K562 (cell line): ENCODE results near the gene CARD8. TPM values are rescaled to one million over a fixed set of nuclear protein-coding genes. Genes with fewer than 3 reads are reported as not detected.

ENCODE experiments used
- BRF1 ChIP-seq: IDR thresholded peaks from 3 replicates; pipeline ENCODE4 v1.6.1; 2011; ENCODE audit warnings: borderline replicate concordance, mild to moderate bottlenecking; ENCODE audit not compliant: insufficient read length; ENCODE audit errors: extremely low read depth
- DIDO1 ChIP-seq: fragments of 450-650 bp; IDR thresholded peaks from 2 replicates; pipeline ENCODE4 v1.6.1; 2016; ENCODE audit warnings: low read depth, missing biosample characterization, missing genetic modification characterization
- ELF1 ChIP-seq: fragments of 200-800 bp; sonication (Bioruptor generic); IDR thresholded peaks from 2 replicates; pipeline ENCODE4 v1.6.1; 2016; ENCODE audit warnings: missing genetic modification characterization, missing compliant biosample characterization
- FOXJ2 ChIP-seq: fragments of 200-800 bp; sonication (Bioruptor generic); IDR thresholded peaks from 2 replicates; pipeline ENCODE4 v1.6.1; 2016; ENCODE audit warnings: missing genetic modification characterization, missing compliant biosample characterization
- IRF1 ChIP-seq: sonication (generic); formaldehyde crosslinking; IDR thresholded peaks from 2 replicates; pipeline ENCODE4 v1.8.0; 2022; ENCODE audit warnings: missing genetic modification reagents, mild to moderate bottlenecking, borderline replicate concordance
- LCOR ChIP-seq: sonication (generic); formaldehyde crosslinking; IDR thresholded peaks from 2 replicates; pipeline ENCODE4 v1.8.0; 2022; ENCODE audit warnings: mild to moderate bottlenecking, missing genetic modification reagents
- MNT ChIP-seq, 2 experiments: fragments of 450-650 bp; conservative IDR thresholded peaks; 2 replicates each; pipeline ENCODE4 v1.6.1; 2017; ENCODE audit warnings: mild to moderate bottlenecking in 2 of 2, moderate library complexity in 2 of 2
- NBN ChIP-seq: fragments of 450-650 bp; IDR thresholded peaks from 2 replicates; pipeline ENCODE4 v1.6.1; 2016; ENCODE audit warnings: low read depth, mild to moderate bottlenecking
- NR2C1 ChIP-seq, 2 experiments: fragments of 450-650 bp; IDR thresholded peaks; 2 replicates each; pipeline ENCODE4 v1.6.1; 2017; ENCODE audit warnings: mild to moderate bottlenecking in 2 of 2, antibody characterized with exemption in 1 of 2, inconsistent platforms in 1 of 2, missing compliant biosample characterization in 1 of 2, missing genetic modification characterization in 1 of 2
- POLR2B ChIP-seq: fragments of 450-650 bp; IDR thresholded peaks from 2 replicates; pipeline ENCODE4 v1.6.1; 2018; ENCODE audit warnings: low read depth; ENCODE audit not compliant: partially characterized antibody
- RCOR1 ChIP-seq, 2 experiments: IDR thresholded peaks; 2 replicates each; pipeline ENCODE4 v1.6.1; 2012; ENCODE audit warnings: low read depth in 2 of 2, low read length in 2 of 2, borderline replicate concordance in 1 of 2, improper control_type of control experiment in 1 of 2
- SMAD1 ChIP-seq: fragments of 150-350 bp; IDR thresholded peaks from 2 replicates; pipeline ENCODE4 v1.6.1; 2014; ENCODE audit warnings: low read length, low read depth; ENCODE audit not compliant: partially characterized antibody
- STAG1 ChIP-seq: sonication (generic); formaldehyde crosslinking; IDR thresholded peaks from 2 replicates; pipeline ENCODE4 v1.5.0; 2020; ENCODE audit warnings: missing genetic modification reagents, borderline replicate concordance
- ZBTB1 ChIP-seq: sonication (generic); formaldehyde crosslinking; IDR thresholded peaks from 2 replicates; pipeline ENCODE4 v1.8.1; 2023; ENCODE audit warnings: missing genetic modification reagents, low read depth, mild to moderate bottlenecking, borderline replicate concordance
- ZBTB8A ChIP-seq: fragments of 450-650 bp; IDR thresholded peaks from 2 replicates; pipeline ENCODE4 v1.6.1; 2018; ENCODE audit warnings: mild to moderate bottlenecking, moderate library complexity; ENCODE audit not compliant: partially characterized antibody
- ZNF239 ChIP-seq: fragments of 250-450 bp; sonication (Bioruptor Pico); IDR thresholded peaks from 2 replicates; pipeline ENCODE4 v1.4.0; 2020; ENCODE audit warnings: mild to moderate bottlenecking
- ZNF444 ChIP-seq: fragments of 250-450 bp; sonication (Bioruptor Pico); IDR thresholded peaks from 2 replicates; pipeline ENCODE4 v1.4.0; 2020; ENCODE audit warnings: mild to moderate bottlenecking, moderate library complexity
- polyA plus RNA-seq, 8 experiments: library from polyadenylated mRNA; depleted of rRNA in 4 of 8; stranded (reverse) in 5 of 8; unstranded in 3 of 8; fragments of >200 nt; fragmentation: Nextera tagmentation in 2 of 8; fragmentation: Illumina TruSeq in 1 of 8; extraction: Ambion mirVana in 2 of 8; extraction: Trizol in 1 of 8; gene quantifications; 2 replicates each; pipeline versions ENCODE4 v1.2.1 to v1.2.3, GENCODE V29; 2011 to 2014; ENCODE audit warnings: inconsistent platforms in 1 of 8, missing spikeins in 1 of 8
- total RNA-seq, 7 experiments: library from RNA; depleted of rRNA in 6 of 7; stranded (reverse); fragments of >200 nt in 6 of 7; fragmentation: Illumina TruSeq in 2 of 7; extraction: Trizol in 2 of 7; gene quantifications; 2 replicates each; pipeline versions ENCODE4 v1.2.1 to v1.2.3, GENCODE V29; 2011 to 2021; ENCODE audit warnings: low replicate concordance in 1 of 7
- TF ChIP-seq, protein P1 (sequence below): fragments of 450-650 bp; IDR thresholded peaks from 2 replicates; pipeline ENCODE4 v1.6.1; 2014; ENCODE audit warnings: low read depth, mild to moderate bottlenecking, moderate library complexity, borderline replicate concordance
- TF ChIP-seq, protein P2 (sequence below): fragments of 250-450 bp; sonication (Bioruptor Pico); IDR thresholded peaks from 2 replicates; pipeline ENCODE4 v1.5.0; 2021; ENCODE audit warnings: mild to moderate bottlenecking, moderate library complexity

CARD8 gene
- total and polyA plus RNA-seq, 9 of the 15 experiments (the other 6 are each of a cell fraction or from before 2014, with no cell fraction given): 11.5 to 26.4 (median 20.8) TPM

DNA sequence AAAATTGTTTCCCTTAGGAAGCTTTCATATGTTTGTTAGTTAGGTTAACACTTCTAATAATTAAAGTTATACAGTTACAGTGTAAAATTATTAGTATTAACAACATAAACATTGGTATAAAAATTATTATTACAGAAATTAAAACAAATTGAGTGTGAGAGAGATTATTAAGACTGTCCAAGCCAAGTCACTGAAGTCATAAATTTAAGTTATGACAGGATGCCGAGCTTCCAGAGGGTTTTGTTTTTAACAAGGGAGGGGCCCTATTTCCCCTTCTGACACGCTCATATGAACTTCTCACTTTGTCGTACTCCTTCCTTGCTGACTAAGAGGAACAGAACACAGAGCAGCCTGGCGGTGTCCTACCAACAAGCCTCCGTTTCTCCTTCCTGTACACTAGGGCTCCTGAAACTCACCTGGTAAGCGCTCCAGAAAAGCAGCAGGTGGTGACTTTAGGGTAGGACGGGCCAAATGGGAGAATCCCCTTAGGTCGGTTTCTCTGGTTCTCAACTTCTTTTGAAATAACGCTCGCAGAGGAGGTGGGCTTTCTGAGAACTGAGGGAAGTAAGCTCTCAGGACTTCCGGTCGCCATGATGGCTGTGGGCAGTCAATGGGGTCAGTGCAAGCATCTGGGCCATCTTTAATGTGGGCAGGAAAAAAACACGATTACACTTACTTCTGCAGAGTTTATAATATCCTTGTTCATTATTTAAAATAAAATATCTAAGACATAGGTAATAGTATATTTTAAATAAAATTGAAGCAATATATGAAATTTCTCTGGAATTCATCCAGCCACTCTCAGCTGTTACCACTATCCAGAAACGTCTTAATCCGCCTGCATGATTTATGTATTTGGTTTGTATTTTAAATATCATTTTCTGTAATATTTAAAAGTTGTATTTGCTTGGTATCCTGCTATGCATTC lies at the start of gene CARD8 (continued):
- TF ChIP-seq LCOR (CRISPR knock-in tag): no peak
- no peak for TF ChIP-seq STAG1 (CRISPR knock-in tag)
- TF ChIP-seq MNT (conservative IDR thresholded peaks at IDR 0.05): peak; percentile 78 to 80
- TF ChIP-seq ELF1: no peak; the same call in none of the 2 replicates
- TF ChIP-seq, protein P1, sequence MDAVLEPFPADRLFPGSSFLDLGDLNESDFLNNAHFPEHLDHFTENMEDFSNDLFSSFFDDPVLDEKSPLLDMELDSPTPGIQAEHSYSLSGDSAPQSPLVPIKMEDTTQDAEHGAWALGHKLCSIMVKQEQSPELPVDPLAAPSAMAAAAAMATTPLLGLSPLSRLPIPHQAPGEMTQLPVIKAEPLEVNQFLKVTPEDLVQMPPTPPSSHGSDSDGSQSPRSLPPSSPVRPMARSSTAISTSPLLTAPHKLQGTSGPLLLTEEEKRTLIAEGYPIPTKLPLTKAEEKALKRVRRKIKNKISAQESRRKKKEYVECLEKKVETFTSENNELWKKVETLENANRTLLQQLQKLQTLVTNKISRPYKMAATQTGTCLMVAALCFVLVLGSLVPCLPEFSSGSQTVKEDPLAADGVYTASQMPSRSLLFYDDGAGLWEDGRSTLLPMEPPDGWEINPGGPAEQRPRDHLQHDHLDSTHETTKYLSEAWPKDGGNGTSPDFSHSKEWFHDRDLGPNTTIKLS: peak; percentile 72; the same call in 1 of the 2 replicates
- no peak for TF ChIP-seq ZBTB8A
- TF ChIP-seq, protein P2, sequence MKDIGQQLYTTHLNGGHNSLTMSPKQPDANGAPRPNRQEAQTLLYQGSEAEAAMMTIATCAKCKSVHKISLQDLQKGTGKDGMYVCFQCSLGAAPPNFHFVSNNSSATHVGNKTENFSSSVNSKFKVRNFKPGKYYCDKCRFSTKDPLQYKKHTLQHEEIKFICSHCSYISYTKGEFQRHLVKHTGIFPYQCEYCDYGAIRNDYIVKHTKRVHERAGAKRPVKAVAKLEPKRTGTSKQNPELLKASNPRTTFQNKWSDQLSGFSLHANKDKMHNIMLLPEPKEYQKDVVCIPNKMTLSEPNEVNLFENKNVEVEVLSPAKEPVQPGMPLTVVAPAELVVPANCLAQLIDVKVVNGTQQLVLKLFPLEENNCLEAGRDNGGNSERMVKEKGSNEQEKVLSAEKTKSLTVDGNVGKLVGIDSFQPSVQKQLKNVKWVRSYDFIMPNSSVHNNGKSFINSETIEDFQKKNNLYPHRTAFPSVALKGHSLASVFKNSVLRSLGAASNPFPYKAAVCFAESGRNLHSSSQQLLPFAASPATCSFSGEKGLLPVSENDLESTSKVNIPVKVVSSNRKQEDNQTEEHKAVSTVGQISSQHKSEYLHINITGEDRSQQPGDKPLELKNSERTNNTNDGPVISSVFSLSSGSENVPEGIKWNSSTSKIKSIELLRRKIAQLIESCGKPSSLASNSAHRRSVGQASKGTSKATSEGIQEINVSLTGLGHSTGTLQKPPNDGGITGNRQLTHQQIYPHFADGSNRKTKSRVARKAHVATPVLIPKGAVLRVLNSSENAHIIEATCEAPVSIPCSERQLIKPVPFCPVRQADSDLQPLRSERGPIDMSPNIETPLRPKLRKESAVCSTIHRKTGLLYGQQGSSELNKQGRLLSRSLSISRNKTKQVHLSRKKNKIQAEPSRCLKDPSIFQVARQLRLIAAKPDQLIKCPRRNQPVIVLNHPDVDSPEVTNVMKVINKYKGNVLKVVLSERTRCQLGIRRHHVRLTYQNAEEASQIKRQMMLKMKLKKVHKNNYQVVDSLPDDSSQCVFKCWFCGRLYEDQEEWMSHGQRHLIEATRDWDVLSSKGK: no peak
- peak in 1 of 2 experiments; percentile 40; a peak in 2 of 4 replicates for TF ChIP-seq RCOR1 (IDR thresholded peaks at IDR 0.05; ENCODE audit: borderline replicate concordance in 1 of 2, low read depth in 2 of 2, low read length in 2 of 2)
- TF ChIP-seq DIDO1: peak; percentile 96
- no peak for TF ChIP-seq IRF1 (CRISPR knock-in tag)
- peak; percentile 92 for TF ChIP-seq POLR2B
- TF ChIP-seq FOXJ2 (tag): no peak
- no peak for TF ChIP-seq ZNF444 (CRISPR knock-in tag)
- TF ChIP-seq ZBTB1: no peak
- TF ChIP-seq ZNF239 (CRISPR knock-in tag): peak; percentile 23; the same call in 1 of the 2 replicates
- no peak for TF ChIP-seq BRF1
- peak; percentile 93 for TF ChIP-seq NR2C1 (IDR thresholded peaks at IDR 0.05)
- peak; percentile 89 for TF ChIP-seq NR2C1 (tag; IDR thresholded peaks at IDR 0.05)
- TF ChIP-seq NBN: peak; percentile 89
- TF ChIP-seq SMAD1: no peak
